Renal pelvis (tissue), 4 donors: ENCODE results near the gene GOLGA7B. TPM values are rescaled to one million over a fixed set of nuclear protein-coding genes. Genes with fewer than 3 reads are reported as not detected.

Source experiments
- DNase-seq: peaks from one replicate; pipeline ENCODE4 v3.0.0-alpha.2; 2013
- polyA plus RNA-seq, 3 donors: library from polyadenylated mRNA; unstranded; fragments of 120-200 nt; gene quantifications; one replicate each; pipeline ENCODE4 v1.2.1, GENCODE V29; 2013; ENCODE audit not compliant: insufficient read length in 3 of 3

GOLGA7B gene
- polyA plus RNA-seq, 3 donors: 0.45 to 1.0 (median 0.48) TPM

GRCh38 chr10:97892506-97892905, 42.9 kb downstream of the GOLGA7B start:
- no peak for DNase-seq

GRCh38 chr10:97892939-97893338, 43.3 kb downstream of the GOLGA7B start:
- no peak for DNase-seq

GRCh38 chr10:97894092-97894491, 44.4 kb downstream of the GOLGA7B start:
- no peak for DNase-seq

GRCh38 chr10:97895084-97895483, 45.4 kb downstream of the GOLGA7B start:
- no peak for DNase-seq

- no peak for DNase-seq
Observed at GRCh38 chr10:97895915-97896314, 46.3 kb downstream of the GOLGA7B start.

GRCh38 chr10:97896756-97897358, 47.2 kb downstream of the GOLGA7B start:
- no peak for DNase-seq

GRCh38 chr10:97898429-97898828, 48.8 kb downstream of the GOLGA7B start:
- DNase-seq: no peak

- DNase-seq: no peak
Observed at GRCh38 chr10:97901381-97901780, 51.7 kb downstream of the GOLGA7B start.

- no peak for DNase-seq
Observed at GRCh38 chr10:97903128-97904017, 53.7 kb downstream of the GOLGA7B start.

- no peak for DNase-seq
Observed at GRCh38 chr10:97904018-97904381, 54.4 kb downstream of the GOLGA7B start.

- no peak for DNase-seq
Observed at GRCh38 chr10:97904576-97904975, 54.9 kb downstream of the GOLGA7B start.

- no peak for DNase-seq
Observed at GRCh38 chr10:97905276-97905675, 55.6 kb downstream of the GOLGA7B start.

GRCh38 chr10:97907211-97907610, 57.6 kb downstream of the GOLGA7B start:
- DNase-seq: no peak

- DNase-seq: no peak
Observed at GRCh38 chr10:97907830-97908229, 58.2 kb downstream of the GOLGA7B start.

- DNase-seq: no peak
Observed at GRCh38 chr10:97910661-97911060, 61.0 kb downstream of the GOLGA7B start.

- DNase-seq: no peak
Observed at GRCh38 chr10:97911217-97911616, 61.6 kb downstream of the GOLGA7B start.

GRCh38 chr10:97913193-97913592, 63.5 kb downstream of the GOLGA7B start:
- DNase-seq: no peak

GRCh38 chr10:97913614-97914013, 64.0 kb downstream of the GOLGA7B start:
- no peak for DNase-seq

- no peak for DNase-seq
Observed at GRCh38 chr10:97914171-97914836, 64.7 kb downstream of the GOLGA7B start.

- DNase-seq: peak; percentile 55
Observed at GRCh38 chr10:97914837-97915211, 65.2 kb downstream of the GOLGA7B start.

GRCh38 chr10:97915346-97916131, 65.9 kb downstream of the GOLGA7B start:
- no peak for DNase-seq

GRCh38 chr10:97916586-97916985, 66.9 kb downstream of the GOLGA7B start:
- no peak for DNase-seq
